H1 (cell line): ENCODE measurements around the gene OPHN1. TPM values are rescaled to one million over a fixed set of nuclear protein-coding genes. Genes with fewer than 3 reads are reported as not detected.

Experiments used
- CTCF ChIA-PET: fragments of 300-600 bp; sonication (Branson Sonifier 250); formaldehyde crosslinking; loops from one replicate; lab custom pipeline; 2021; ENCODE audit not compliant: partially characterized antibody; lab: Charles Lee
- POLR2A ChIA-PET: fragments of 300-600 bp; sonication (Branson Sonifier 250); formaldehyde crosslinking; loops from one replicate; lab custom pipeline; 2021; ENCODE audit warnings: inconsistent platforms; ENCODE audit not compliant: partially characterized antibody; lab: Charles Lee
- DNase-seq, 2 experiments: peaks; one replicate each; pipeline versions ENCODE4 v3.0.0 to v3.0.0-alpha.2; 2010 to 2022; ENCODE audit warnings: low spot score in 2 of 2, low read depth in 1 of 2, mixed read lengths in 1 of 2
- FAIRE-seq: peaks from 2 replicates; lab custom pipeline; 2011; peaks lifted over from hg19 to GRCh38; lab: Jason Lieb, UNC
- H2AFZ ChIP-seq: 2 replicates; pipeline ENCODE4 v1.8.1; 2012; ENCODE audit warnings: low read length, inconsistent platforms
- H2AK5ac ChIP-seq: 2 replicates; pipeline ENCODE4 v1.6.1; 2013; ENCODE audit warnings: low read depth, low read length
- H2BK120ac ChIP-seq: replicated peaks from 2 replicates; pipeline ENCODE3; 2013; ENCODE audit warnings: low read depth, low read length, inconsistent platforms
- H2BK12ac ChIP-seq: 2 replicates; pipeline ENCODE4 v1.6.1; 2013; ENCODE audit warnings: low read depth, low read length
- H2BK15ac ChIP-seq: 2 replicates; pipeline ENCODE4 v1.6.1; 2013; ENCODE audit warnings: low read length
- H2BK20ac ChIP-seq: 2 replicates; pipeline ENCODE4 v1.6.1; 2013; ENCODE audit warnings: low read length
- H2BK5ac ChIP-seq: 2 replicates; pipeline ENCODE4 v1.6.1; 2013; ENCODE audit warnings: low read depth, low read length
- H3K14ac ChIP-seq: 2 replicates; pipeline ENCODE4 v1.6.1; 2013; ENCODE audit warnings: inconsistent platforms; ENCODE audit not compliant: insufficient read length
- H3K18ac ChIP-seq: 2 replicates; pipeline ENCODE4 v1.6.1; 2013; ENCODE audit warnings: low read length; ENCODE audit errors: extremely low read depth
- H3K23ac ChIP-seq: 2 replicates; pipeline ENCODE4 v1.6.1; 2013; ENCODE audit warnings: inconsistent platforms; ENCODE audit not compliant: insufficient read length
- H3K23me2 ChIP-seq: 2 replicates; pipeline ENCODE4 v1.6.1; 2013; ENCODE audit warnings: low read depth, low read length
- H3K27ac ChIP-seq: 2 replicates; pipeline ENCODE4 v1.6.1; 2011; ENCODE audit warnings: low read depth, low read length, inconsistent platforms
- H3K27me3 ChIP-seq, 4 experiments: replicated peaks in 1 of 4; 1 replicate in 1 of 4; 2 replicates in 3 of 4; pipeline versions ENCODE4 v1.6.1 to v1.8.1; 2011 to 2013; ENCODE audit warnings: low read length in 3 of 4, mild to moderate bottlenecking in 3 of 4, inconsistent platforms in 2 of 4, mixed read lengths in 2 of 4, moderate library complexity in 1 of 4; ENCODE audit not compliant: control insufficient read depth in 3 of 4, insufficient read depth in 3 of 4; ENCODE audit errors: extremely low read depth in 1 of 4
- H3K36me3 ChIP-seq, 4 experiments: 2 replicates each; pipeline versions ENCODE4 v1.6.1 to v1.8.1; 2011 to 2013; ENCODE audit warnings: mild to moderate bottlenecking in 4 of 4, low read length in 3 of 4, moderate library complexity in 2 of 4, control low read depth in 1 of 4, inconsistent platforms in 1 of 4; ENCODE audit not compliant: insufficient read depth in 4 of 4, control insufficient read depth in 2 of 4
- H3K4ac ChIP-seq: replicated peaks from 2 replicates; pipeline ENCODE3; 2013; ENCODE audit warnings: low read length, low read depth, mixed read lengths, inconsistent platforms; ENCODE audit not compliant: insufficient read length
- H3K4me1 ChIP-seq, 4 experiments: replicated peaks in 1 of 4; 1 replicate in 1 of 4; 2 replicates in 3 of 4; pipeline versions ENCODE4 v1.6.1 to v1.8.1; 2011 to 2013; ENCODE audit warnings: low read length in 3 of 4, inconsistent platforms in 2 of 4, mixed read lengths in 1 of 4; ENCODE audit not compliant: insufficient read depth in 4 of 4, control insufficient read depth in 3 of 4
- H3K4me2 ChIP-seq, 2 experiments: 2 replicates each; pipeline versions ENCODE4 v1.6.1 to v1.8.1; 2011 to 2013; ENCODE audit warnings: low read depth in 2 of 2, low read length in 2 of 2, control low read depth in 1 of 2, inconsistent platforms in 1 of 2, mild to moderate bottlenecking in 1 of 2; ENCODE audit not compliant: insufficient read depth in 1 of 2
- H3K4me3 ChIP-seq, 4 experiments: fragments of 200-600, 300-600 bp in 1 of 4; sonication (generic), shearing (Covaris generic), sonication (Bioruptor Twin) in 1 of 4; 2 replicates each; pipeline versions ENCODE4 v1.5.1 to v1.8.1; 2011 to 2016; ENCODE audit warnings: low read length in 4 of 4, low read depth in 3 of 4, control low read depth in 2 of 4, inconsistent platforms in 2 of 4, mild to moderate bottlenecking in 2 of 4, mixed read lengths in 1 of 4, moderate library complexity in 1 of 4; ENCODE audit not compliant: insufficient read depth in 2 of 4; ENCODE audit errors: extremely low read depth in 1 of 4
- H3K56ac ChIP-seq: replicated peaks from 2 replicates; pipeline ENCODE3; 2013; ENCODE audit warnings: low read depth, mild to moderate bottlenecking, mixed read lengths, low read length, inconsistent platforms; ENCODE audit not compliant: insufficient read length
- H3K79me1 ChIP-seq: 2 replicates; pipeline ENCODE4 v1.6.1; 2013; ENCODE audit warnings: low read depth, low read length, control low read depth
- H3K79me2 ChIP-seq, 2 experiments: 2 replicates each; pipeline versions ENCODE4 v1.6.1 to v1.8.1; 2012 to 2013; ENCODE audit warnings: low read length in 2 of 2, mild to moderate bottlenecking in 2 of 2, inconsistent platforms in 1 of 2; ENCODE audit not compliant: insufficient read depth in 2 of 2, control insufficient read depth in 1 of 2
- H3K9ac ChIP-seq, 4 experiments: replicated peaks in 1 of 4; 1 replicate in 1 of 4; 2 replicates in 3 of 4; pipeline versions ENCODE4 v1.6.1 to v1.8.1; 2011 to 2013; ENCODE audit warnings: low read depth in 3 of 4, low read length in 3 of 4, control low read depth in 2 of 4, mild to moderate bottlenecking in 2 of 4, moderate library complexity in 2 of 4, inconsistent platforms in 1 of 4; ENCODE audit errors: extremely low read depth in 1 of 4
- H3K9me3 ChIP-seq, 2 experiments: 2 replicates each; pipeline versions ENCODE4 v1.6.1 to v1.8.1; 2012 to 2013; ENCODE audit warnings: mild to moderate bottlenecking in 2 of 2, moderate library complexity in 2 of 2, control low read depth in 1 of 2, inconsistent platforms in 1 of 2, low read depth in 1 of 2, low read length in 1 of 2, mixed read lengths in 1 of 2; ENCODE audit not compliant: insufficient read depth in 2 of 2
- H4K20me1 ChIP-seq, 2 experiments: replicated peaks in 1 of 2; 2 replicates each; pipeline versions ENCODE3 to v1.8.1; 2011 to 2013; ENCODE audit warnings: inconsistent platforms in 2 of 2, low read length in 2 of 2, mild to moderate bottlenecking in 1 of 2; ENCODE audit not compliant: insufficient read depth in 2 of 2, control insufficient read depth in 1 of 2
- H4K5ac ChIP-seq: 2 replicates; pipeline ENCODE4 v1.6.1; 2013; ENCODE audit warnings: low read length, low read depth, mixed read lengths, inconsistent platforms; ENCODE audit not compliant: insufficient read length
- H4K8ac ChIP-seq: 2 replicates; pipeline ENCODE4 v1.8.0; 2013; ENCODE audit warnings: mild to moderate bottlenecking, moderate library complexity, low read length, inconsistent platforms; ENCODE audit not compliant: insufficient read depth; ENCODE audit errors: extremely low read depth
- H4K91ac ChIP-seq: replicated peaks from 2 replicates; pipeline ENCODE3; 2013; ENCODE audit warnings: low read length, mixed read lengths, inconsistent platforms; ENCODE audit not compliant: insufficient read length
- HDAC6 ChIP-seq: IDR thresholded peaks from one replicate; pipeline ENCODE4 v1.7.1; 2012; ENCODE audit warnings: low read depth, mild to moderate bottlenecking, inconsistent platforms, low read length, moderate library complexity
- whole genome bisulfite sequencing, 2 experiments: shearing (Covaris generic) in 1 of 2; methylation state at CpG; one replicate each; pipeline versions ENCODE4 v1.1.6 to v1.1.7; 2013 to 2015; ENCODE audit warnings: low lambda C conversion rate in 2 of 2, mixed read lengths in 2 of 2, inconsistent platforms in 1 of 2, low coverage in 1 of 2, missing lambda C conversion rate in 1 of 2; ENCODE audit not compliant: insufficient replicate concordance in 2 of 2, insufficient coverage in 1 of 2, insufficient read length in 1 of 2; ENCODE audit errors: extremely low coverage in 1 of 2, missing lambda C conversion rate in 1 of 2; 5-methylcytosine and 5-hydroxymethylcytosine counted together
- polyA plus RNA-seq, 7 experiments: library from polyadenylated mRNA; depleted of rRNA in 3 of 7; stranded (reverse) in 5 of 7; unstranded in 2 of 7; fragments of >200 nt in 5 of 7; fragments of 200-250 nt in 2 of 7; gene quantifications; 1 replicate in 5 of 7; 2 replicates in 1 of 7; 4 replicates in 1 of 7; pipeline versions ENCODE4 v1.2.1 to v1.2.3, GENCODE V29; 2011 to 2013; ENCODE audit warnings: missing spikeins in 2 of 7, mixed read lengths in 2 of 7
- total RNA-seq: library from RNA; stranded (reverse); fragmentation: NEBNext Ultra II Directional; extraction: Animal tissue kit (Norgen Biotek cat#: 25700); gene quantifications from 2 replicates; pipeline ENCODE4 v1.2.1, GENCODE V29; 2021

OPHN1 gene
- total and polyA plus RNA-seq, 2 of the 8 experiments (the other 6 are each of a cell fraction or from before 2014, with no cell fraction given): 1.2 to 3.5 TPM

DNA sequence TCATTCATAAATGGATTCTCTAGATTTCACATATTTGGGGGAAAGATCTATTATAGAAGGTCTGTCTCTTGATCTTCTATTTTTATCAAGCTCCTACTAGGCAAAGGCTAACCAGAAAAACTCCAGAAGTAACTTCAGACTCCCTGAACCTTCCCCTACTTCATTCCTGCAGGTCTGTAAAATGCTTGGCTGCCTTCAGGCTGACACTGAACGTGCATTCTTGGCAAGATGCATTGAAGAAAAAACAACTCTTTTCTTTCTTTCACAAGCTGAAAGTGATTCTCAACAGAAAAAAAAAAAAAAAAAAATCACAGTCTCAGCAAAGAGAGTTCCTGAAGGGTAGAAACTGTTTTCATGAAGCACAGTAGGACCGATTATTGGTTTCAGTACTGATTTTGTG, 12.7 kb downstream of the OPHN1 start:
- H3K79me1 ChIP-seq: no peaks in the 10 kb centered on the region
- H2BK12ac ChIP-seq: no peak overlapping the region
- no peak overlapping the region for H2AK5ac ChIP-seq
- no peaks in the 10 kb centered on the region for H3K79me2 ChIP-seq
- no peaks in the 10 kb centered on the region for H3K36me3 ChIP-seq
- H2BK20ac ChIP-seq: no peak overlapping the region
- H3K27me3 ChIP-seq: no peaks in the 10 kb centered on the region
- no peak overlapping the region for H2BK15ac ChIP-seq
- H2AFZ ChIP-seq: no peak overlapping the region
- H3K4me3 ChIP-seq: no peak overlapping the region
- H3K56ac ChIP-seq: no peak overlapping the region
- no peaks in the 10 kb centered on the region for H3K23me2 ChIP-seq
- no peak overlapping the region for H3K4ac ChIP-seq
- no peak for FAIRE-seq
- no peak overlapping the region for H2BK120ac ChIP-seq
- H3K4me1 ChIP-seq: no peaks in the 10 kb centered on the region
- H4K91ac ChIP-seq: no peak overlapping the region
- H4K20me1 ChIP-seq: no peaks in the 10 kb centered on the region
- H4K8ac ChIP-seq: no peak overlapping the region
- H3K23ac ChIP-seq: no peak overlapping the region
- H3K9ac ChIP-seq: no peak overlapping the region
- H2BK5ac ChIP-seq: no peak overlapping the region
- no peak overlapping the region for H3K18ac ChIP-seq
- CTCF ChIA-PET: interaction anchor here (1.0 to 1.6 kb wide), 2 partner anchors 12 to 150 kb away, joined by 3 to 5 read pairs; partner anchors contain the start of gene OPHN1
- no peak overlapping the region for H3K4me2 ChIP-seq
- no peak for DNase-seq
- no peak for TF ChIP-seq HDAC6
- TF ChIP-seq, all 59 proteins: peak for 0
- Histone ChIP-seq H3K14ac (no peak overlapping the region), H3K9me3 (no peaks in the 10 kb centered on the region), H3K27ac (no peak overlapping the region), H4K5ac (no peak overlapping the region)
- WGBS, 2 experiments: 92% methylated on average over 2 of the region's 2 CpGs; no CpG with 5 or more reads in 1 of the 2 experiments
- POLR2A ChIA-PET: interaction anchor here (2.4 kb wide), 1 partner anchor 13 kb away, joined by 8 read pairs; the partner anchor contains the start of gene OPHN1
